ENCODE data around the gene FRA10AC1.

The FRA10AC1 gene

GRCh38 chr10:93622942-93623341 is 79.5 kb downstream of the FRA10AC1 start:
- no peak for DNase-seq

GRCh38 chr10:93620925-93621324 is 81.5 kb downstream of the FRA10AC1 start:
- no peak for DNase-seq
